NCI-H345 (cell line): ENCODE measurements around the gene PLIN3.
A peak's percentile ranks its signal among the peaks of the same experiment; 100 is the strongest.
"Not testable (repeated sequence)": the region's sequence is repeated elsewhere in the genome, so short reads cannot be mapped to it uniquely, and the experiment has no call there.

Experiments
- DNase-seq: peaks from one replicate; lab custom pipeline; 2025; lab: John Stamatoyannopoulos, UW

Gene PLIN3

GRCh38 chr19:4867534-4868285, at the start of gene PLIN3:
Gene PLIN3 (minus strand): TSS chr19:4867667. CDS start chr19:4861394, 6,273 bp downstream.
- peak; percentile 53 for DNase-seq

DNA sequence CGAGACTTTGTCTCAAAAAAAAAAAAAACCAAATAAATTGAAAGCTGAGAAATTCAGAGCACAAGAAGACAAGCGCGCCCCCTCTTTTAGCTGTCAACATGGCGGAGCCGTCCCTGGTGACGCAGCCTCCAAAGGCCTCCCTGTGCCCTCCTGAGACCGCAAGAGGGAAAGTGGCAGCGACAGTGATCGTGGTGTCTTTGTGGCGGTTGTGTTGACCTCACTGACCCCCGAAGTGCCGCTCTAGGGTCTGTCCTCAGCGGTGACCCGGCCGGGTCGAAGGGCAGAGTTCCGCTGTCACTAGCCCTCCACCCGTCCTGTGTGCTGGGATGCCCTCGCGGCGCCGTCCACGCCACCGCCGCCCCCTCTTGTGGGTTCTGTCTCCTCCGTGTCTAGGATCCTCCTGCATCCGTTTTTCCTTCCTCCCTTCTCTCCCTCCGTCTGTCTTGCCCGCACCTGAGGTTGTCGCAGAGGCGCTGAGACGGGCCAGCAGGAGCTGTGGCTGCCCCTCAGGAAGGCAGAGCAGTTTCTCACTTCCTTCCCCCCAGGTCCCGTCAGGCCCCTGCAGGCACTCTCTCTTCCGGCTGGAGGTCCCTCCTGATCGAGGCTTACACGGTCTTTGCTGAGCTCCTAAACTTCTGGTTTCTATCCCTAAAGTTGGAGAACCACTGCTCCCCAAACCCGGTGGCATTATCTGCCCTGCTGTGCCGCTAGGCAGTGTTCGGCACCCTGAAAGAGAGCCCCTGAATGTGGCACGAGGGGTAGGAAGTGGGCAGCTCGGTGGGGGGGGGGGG, 49.0 kb upstream of the PLIN3 start:
- DNase-seq: no peak

- DNase-seq: no peak
Observed at GRCh38 chr19:4914736-4915501, 47.5 kb upstream of the PLIN3 start.

- no peak for DNase-seq
Observed at GRCh38 chr19:4913996-4914735, 46.7 kb upstream of the PLIN3 start.

DNA sequence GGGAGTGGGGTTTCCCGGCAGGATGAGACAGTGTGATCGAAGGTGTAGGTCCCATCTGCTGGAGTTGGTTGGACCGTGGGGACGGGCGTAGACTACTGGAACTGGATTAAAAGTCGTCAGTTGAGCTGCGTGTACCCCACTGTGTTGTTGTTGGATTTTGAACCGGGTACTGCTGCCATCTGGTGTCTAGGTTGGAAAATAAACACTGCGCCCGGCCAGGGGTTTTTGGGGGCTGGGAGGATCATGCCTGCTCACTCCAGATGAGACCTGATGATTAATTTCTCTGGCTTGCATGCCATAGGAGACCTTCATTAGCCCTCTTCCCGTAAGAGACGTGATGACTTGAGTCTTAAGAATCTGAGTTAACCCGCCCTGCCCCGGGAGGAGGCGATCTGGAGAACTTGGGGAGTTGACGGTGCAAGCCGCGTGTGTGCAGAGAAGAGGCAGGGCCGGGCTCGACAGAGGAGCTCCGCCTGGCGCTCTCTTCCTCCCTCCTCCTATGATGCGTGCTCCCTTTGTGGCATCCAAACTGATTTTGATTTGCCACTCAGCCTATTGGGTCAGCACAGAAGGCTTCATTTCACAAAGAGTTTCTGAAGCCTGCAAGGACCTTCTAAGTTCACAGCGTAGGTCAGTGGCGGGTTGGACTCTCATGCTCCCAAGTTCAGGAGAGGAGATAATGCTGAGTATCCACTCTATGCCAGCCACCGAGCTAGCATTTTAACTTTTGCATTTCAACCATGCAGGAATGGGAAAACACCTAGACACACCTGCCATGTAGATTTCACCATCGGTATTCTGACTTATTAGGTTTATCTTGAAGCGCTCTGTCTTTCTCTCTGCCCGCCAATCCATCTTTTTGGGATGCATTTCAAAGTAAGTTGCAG, 44.6 kb upstream of the PLIN3 start:
- DNase-seq: peak; percentile 26

- DNase-seq: no peak
Observed at GRCh38 chr19:4911314-4911713, 43.8 kb upstream of the PLIN3 start.

- DNase-seq: no peak
Observed at GRCh38 chr19:4910594-4911281, 43.3 kb upstream of the PLIN3 start.

GRCh38 chr19:4909897-4910593, 42.6 kb upstream of the PLIN3 start:
- peak; percentile 97 for DNase-seq

- DNase-seq: peak; percentile 78
Observed at GRCh38 chr19:4909156-4909896, 41.9 kb upstream of the PLIN3 start, which contains the start of gene UHRF1. Gene UHRF1 (plus strand): TSS chr19:4909501. CDS start chr19:4910886, 1,385 bp downstream.

- no peak for DNase-seq
Observed at GRCh38 chr19:4908781-4909155, 41.3 kb upstream of the PLIN3 start.

DNA sequence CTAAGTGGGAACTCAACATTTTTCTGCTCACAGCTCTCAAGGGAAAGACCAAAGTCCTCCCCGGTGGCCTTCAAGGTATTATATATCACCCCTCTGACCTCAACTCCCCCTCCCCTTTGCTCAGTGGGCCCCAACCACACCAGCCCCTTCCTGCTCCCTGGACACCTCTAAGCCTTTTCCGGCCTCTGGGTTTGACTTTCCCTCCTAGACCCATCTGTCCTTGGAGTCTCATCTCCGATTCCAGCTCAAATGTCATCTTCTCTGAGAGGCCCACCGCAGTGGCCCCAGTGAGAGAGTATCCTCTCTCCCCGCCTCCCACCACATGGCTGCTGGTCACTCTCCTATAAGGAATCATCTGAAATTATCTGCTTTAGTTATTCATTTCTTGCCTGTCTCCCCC, 40.9 kb upstream of the PLIN3 start:
- DNase-seq: no peak

GRCh38 chr19:4906963-4907362, 39.5 kb upstream of the PLIN3 start:
- no peak for DNase-seq

- no peak for DNase-seq
Observed at GRCh38 chr19:4904481-4904880, 37.0 kb upstream of the PLIN3 start.

- no peak for DNase-seq
Observed at GRCh38 chr19:4902796-4903195, 35.3 kb upstream of the PLIN3 start, which contains the start of gene ARRDC5. Gene ARRDC5 (minus strand): TSS chr19:4902896. CDS start chr19:4902825, 71 bp downstream.

GRCh38 chr19:4900879-4901278, 33.4 kb upstream of the PLIN3 start:
- DNase-seq: not testable (repeated sequence)

- no peak for DNase-seq
Observed at GRCh38 chr19:4897146-4897545, 29.7 kb upstream of the PLIN3 start.

DNA sequence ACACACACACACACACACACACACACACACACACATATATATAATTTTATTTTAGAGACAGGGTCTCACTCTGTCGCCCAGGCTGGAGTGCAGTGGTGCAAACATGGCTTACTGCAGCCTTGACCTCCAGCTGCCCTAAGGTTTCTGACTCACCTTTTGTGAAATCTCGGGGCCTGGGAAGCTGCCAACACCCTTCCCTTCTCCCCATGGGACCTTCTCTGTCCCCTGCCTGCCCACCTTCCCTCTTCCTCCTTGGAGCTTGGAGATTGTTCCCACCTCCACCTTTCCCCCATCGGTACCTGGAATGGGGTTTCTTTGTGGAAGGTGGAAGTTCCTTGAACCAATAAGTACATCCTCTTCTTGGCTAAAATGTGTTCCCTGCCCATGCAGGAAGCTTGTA, 28.9 kb upstream of the PLIN3 start:
- DNase-seq: no peak

GRCh38 chr19:4892962-4893361, 25.5 kb upstream of the PLIN3 start:
- DNase-seq: not testable (repeated sequence)

DNA sequence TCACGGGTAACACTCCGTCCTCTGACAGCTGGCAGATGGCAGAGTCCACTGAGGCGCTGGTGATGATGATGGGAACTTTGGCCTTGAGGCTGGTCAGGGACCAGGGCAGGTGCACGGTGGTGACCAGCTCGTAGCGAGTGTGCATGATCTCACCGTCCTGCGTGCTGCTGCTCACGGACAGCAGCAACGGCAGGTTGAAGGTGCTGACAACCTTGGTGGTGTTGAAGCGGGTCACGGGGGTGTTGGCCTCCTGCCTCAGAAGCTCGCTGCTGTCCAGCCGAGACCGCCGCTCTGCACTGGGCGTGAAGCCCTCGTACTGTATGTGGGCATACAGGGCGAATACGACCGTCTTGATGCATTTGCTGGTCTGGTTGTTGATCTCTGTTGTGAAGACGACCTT, 23.6 kb upstream of the PLIN3 start:
- DNase-seq: no peak
